GM12874 (cell line): Measurements from ENCODE around the gene HIRA.

Experiments used
- TF ChIP-seq, protein P1 (sequence below): IDR thresholded peaks from 2 replicates; pipeline ENCODE4 v1.5.1; 2011; ENCODE audit warnings: low read depth, mild to moderate bottlenecking, control low read depth, low read length, moderate library complexity; ENCODE audit not compliant: insufficient read depth

The HIRA gene

DNA sequence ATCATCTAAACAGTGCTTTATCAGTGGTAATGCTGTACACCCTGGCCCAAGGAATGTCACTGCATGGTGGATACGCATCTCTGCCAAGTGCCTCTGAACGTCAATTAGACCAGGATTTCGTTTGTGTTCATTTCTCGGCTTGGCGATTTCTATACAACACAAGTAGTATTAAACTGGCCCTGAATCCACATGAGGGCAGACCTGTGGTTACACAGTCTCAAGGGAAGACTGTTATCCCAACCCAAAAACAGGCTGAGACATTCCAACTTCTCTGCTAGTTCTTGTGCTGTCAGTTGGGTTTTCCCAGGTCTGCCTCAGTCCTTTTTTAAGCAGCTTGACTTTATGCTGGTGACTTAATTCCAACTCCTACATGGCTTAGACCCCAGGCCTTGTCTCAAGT, 58.1 kb downstream of the HIRA start:
- TF ChIP-seq, protein P1, sequence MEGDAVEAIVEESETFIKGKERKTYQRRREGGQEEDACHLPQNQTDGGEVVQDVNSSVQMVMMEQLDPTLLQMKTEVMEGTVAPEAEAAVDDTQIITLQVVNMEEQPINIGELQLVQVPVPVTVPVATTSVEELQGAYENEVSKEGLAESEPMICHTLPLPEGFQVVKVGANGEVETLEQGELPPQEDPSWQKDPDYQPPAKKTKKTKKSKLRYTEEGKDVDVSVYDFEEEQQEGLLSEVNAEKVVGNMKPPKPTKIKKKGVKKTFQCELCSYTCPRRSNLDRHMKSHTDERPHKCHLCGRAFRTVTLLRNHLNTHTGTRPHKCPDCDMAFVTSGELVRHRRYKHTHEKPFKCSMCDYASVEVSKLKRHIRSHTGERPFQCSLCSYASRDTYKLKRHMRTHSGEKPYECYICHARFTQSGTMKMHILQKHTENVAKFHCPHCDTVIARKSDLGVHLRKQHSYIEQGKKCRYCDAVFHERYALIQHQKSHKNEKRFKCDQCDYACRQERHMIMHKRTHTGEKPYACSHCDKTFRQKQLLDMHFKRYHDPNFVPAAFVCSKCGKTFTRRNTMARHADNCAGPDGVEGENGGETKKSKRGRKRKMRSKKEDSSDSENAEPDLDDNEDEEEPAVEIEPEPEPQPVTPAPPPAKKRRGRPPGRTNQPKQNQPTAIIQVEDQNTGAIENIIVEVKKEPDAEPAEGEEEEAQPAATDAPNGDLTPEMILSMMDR, result no peak

GRCh38 chr22:19371893-19372292, 59.6 kb downstream of the HIRA start:
- TF ChIP-seq, protein P1, result no peak

DNA sequence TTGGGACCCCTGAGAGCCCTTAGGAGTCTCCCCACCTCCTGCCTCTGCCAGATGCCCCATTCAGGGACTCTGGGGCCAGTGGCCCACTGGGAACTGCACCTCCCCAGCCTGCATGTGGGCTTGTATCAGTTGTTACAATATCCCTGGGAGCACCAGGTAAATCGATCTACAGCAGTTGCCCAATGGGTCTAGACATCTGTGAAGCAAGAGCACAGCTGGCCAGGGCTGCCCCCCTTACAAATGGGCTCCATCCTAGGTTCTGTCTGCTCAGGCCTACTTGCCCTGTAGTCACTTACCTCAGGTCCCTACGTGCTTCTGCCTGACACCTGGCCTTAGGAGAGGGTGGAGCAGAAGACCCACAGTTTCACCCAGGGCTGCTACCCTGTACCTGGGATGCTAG, 62.7 kb downstream of the HIRA start:
- TF ChIP-seq, protein P1, result no peak

DNA sequence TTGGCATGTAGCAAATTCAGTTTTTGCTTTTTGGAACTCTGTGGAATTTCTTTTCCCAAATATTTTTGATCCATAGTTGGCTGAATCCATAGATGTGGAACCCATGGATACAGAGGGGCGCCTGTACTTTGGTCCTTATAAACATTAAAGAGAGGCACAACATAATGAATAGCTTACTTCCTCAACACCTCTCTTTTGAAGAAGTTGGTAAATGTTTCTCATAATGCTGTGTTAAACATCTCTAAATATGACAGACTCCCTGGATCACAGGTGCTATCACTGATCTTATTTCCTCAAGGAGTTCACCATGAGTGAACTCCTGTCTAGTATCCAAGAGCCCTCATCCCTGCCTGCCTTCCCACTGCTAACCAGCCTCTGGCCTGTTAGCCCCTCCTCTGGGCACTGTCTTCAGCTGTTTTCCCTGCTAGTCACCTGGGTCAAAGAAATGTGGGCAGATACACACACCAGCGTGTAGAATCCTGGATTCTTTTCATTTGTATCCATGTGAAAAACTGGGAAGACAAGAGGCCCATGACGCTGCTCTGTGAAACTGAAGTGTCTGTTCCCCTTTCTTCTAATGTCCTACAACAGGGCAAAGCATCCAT, 63.7 kb downstream of the HIRA start:
- TF ChIP-seq, protein P1, result no peak

- TF ChIP-seq, protein P1, result no peak
Measured at GRCh38 chr22:19361501-19362103, 69.9 kb downstream of the HIRA start.

DNA sequence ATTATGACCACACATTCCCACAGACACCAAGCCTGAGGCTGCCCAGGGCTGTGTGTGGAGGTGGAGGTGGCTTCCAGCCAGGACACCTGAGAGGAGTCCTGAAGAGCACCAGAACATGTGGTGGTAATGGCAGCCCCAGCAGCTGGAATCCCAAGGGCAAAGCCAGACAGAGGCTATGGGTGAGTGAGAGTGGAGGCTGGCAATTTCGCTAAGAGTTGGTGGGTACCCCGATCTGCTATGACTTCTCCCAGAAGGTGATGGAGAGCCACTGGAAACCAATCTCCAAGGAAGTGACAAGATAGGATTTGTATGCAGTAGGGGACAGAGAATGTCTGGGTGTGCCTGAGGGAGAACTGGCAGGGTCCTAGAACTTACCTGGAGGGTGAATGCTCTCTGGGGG, 70.7 kb downstream of the HIRA start:
- TF ChIP-seq, protein P1, result no peak

- TF ChIP-seq, protein P1, result no peak
Measured at GRCh38 chr22:19360300-19360792, 71.2 kb downstream of the HIRA start.
